ENCODE data around the gene DENND1C.

Gene DENND1C

DNA sequence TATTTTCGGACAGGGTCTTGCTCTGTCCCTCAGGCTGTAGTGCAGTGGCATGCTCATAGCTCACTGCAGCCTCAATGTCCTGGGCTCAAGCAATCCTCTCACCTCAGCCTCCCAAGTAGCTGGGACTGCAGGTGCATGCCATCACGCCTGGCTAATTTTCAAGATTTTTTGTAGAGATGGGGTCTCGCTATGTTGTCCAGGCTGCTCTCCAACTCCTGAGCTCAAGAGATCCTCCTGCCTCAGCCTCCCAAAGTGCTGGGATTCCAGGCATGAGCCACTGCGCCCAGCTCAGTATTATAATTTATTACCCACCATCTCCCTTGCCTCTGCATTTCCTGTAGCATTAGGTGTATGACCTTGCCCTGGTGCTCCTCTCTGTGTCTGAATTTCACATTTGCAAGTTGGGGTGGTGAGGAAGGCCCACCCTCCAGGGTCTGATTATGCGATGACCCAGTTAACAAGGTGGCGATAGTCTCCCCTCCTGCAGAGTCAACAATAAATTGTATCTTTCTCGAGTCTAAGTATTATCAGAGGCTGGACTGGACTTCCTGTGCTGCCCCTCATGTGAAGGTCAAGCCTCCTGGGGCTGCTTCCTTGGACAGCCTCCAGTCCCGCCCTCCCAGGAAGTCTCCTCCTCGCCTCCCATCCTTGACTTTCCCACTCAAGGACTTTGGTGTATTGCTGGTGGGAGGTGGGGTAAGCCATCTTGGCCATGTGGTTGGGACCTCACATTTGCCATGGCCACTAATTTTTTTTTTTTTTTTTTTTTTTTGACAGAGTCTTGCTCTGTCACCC lies 22.0 kb upstream of the DENND1C start:
- TF ChIP-seq, protein P1, sequence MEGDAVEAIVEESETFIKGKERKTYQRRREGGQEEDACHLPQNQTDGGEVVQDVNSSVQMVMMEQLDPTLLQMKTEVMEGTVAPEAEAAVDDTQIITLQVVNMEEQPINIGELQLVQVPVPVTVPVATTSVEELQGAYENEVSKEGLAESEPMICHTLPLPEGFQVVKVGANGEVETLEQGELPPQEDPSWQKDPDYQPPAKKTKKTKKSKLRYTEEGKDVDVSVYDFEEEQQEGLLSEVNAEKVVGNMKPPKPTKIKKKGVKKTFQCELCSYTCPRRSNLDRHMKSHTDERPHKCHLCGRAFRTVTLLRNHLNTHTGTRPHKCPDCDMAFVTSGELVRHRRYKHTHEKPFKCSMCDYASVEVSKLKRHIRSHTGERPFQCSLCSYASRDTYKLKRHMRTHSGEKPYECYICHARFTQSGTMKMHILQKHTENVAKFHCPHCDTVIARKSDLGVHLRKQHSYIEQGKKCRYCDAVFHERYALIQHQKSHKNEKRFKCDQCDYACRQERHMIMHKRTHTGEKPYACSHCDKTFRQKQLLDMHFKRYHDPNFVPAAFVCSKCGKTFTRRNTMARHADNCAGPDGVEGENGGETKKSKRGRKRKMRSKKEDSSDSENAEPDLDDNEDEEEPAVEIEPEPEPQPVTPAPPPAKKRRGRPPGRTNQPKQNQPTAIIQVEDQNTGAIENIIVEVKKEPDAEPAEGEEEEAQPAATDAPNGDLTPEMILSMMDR (conservative IDR thresholded peaks at IDR 0.05; ENCODE audit: low read length): no peak
- TF ChIP-seq EZH2phosphoT487 (IDR thresholded peaks at IDR 0.05; ENCODE audit: borderline replicate concordance): no peak
- Histone ChIP-seq H3K79me2 (ENCODE audit: insufficient read depth, low read length) (no peaks in the 10 kb centered on the region), H3K4me3 (ENCODE audit: low read length, poor library complexity, severe bottlenecking) (no peak overlapping the region), H3K9me2 (replicated peaks; ENCODE audit: low read depth, low read length) (no peaks in the 10 kb centered on the region), H3K9ac (ENCODE audit: low read depth, low read length, poor library complexity, severe bottlenecking) (no peak overlapping the region), H3F3A (ENCODE audit: low read depth) (no peaks in the 10 kb centered on the region), H2AFZ (ENCODE audit: low read length) (peak overlapping the region; percentile 27; the same call in 1 of the 2 replicates), H3K27me3 (ENCODE audit: insufficient read depth, low read length, poor library complexity, severe bottlenecking) (no peaks in the 10 kb centered on the region), H3K4me1 (ENCODE audit: insufficient read depth, low read length, poor library complexity, severe bottlenecking) (peaks cover 9% of the 10 kb centered on the region), H4K20me1 (ENCODE audit: insufficient read depth, low read length, poor library complexity, severe bottlenecking) (no peaks in the 10 kb centered on the region), H3K4me2 (ENCODE audit: low read depth, low read length, poor library complexity, severe bottlenecking) (no peak overlapping the region), H3K9me3 (ENCODE audit: insufficient read depth, low read depth, low read length) (no peaks in the 10 kb centered on the region), H3K36me3 (ENCODE audit: insufficient read depth, low read length) (no peaks in the 10 kb centered on the region)

DNA sequence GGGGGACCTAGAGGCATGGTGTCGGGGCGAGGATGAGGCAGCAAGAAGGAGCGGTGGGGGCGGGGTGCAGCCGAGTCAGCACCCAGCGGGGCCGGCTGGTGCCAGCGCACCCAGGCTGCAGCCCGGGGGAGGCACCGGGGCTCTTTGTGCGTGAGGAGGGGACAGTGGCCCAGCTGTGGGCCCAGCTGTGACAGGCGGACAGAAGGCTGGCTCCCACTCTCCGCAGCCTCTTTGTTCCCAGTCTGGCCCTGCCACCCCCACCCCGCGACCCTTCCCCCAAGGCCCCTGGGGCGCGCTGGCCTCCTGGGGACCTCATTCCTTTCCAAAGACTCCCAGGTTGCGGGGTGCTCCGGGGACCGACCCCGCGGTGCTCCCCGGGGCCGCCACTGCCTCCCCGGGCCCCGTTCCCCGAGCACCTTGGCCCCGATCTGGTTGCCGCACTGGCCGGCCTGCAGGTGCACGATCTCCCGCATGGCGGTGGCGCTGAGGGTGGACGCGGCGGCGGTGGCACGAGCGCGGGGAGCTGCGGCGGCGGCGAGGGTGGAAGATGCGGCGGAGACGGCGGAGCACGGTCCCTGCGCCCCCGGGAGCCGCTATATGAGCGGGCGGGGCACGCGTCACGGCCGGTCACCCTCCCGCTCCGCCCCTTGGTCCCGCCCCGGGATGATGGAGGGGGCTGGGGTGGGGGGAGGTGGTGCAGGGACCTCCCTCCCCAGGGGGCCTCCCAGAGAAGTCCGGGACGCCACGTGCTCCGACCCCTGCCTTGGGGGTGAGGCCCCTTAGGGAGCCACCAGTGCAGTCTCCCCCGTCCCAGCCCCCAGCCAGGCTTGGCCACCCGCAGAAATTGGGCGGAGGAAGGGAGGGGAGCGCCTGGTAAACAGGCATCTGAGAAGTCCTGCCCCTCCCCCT lies 20.4 kb upstream of the DENND1C start, which contains the start of gene TUBB4A:
Gene TUBB4A, minus strand, starts transcription at position 570 of the 909 bp plus-strand sequence. Its CDS starts 97 bp downstream, at position 473.
- peak within 1 kb of the TSS; percentile 70 for H3K4me2 ChIP-seq (ENCODE audit: low read depth, low read length, poor library complexity, severe bottlenecking)
- no peaks in the 10 kb centered on the region for H3K27me3 ChIP-seq (ENCODE audit: insufficient read depth, low read length, poor library complexity, severe bottlenecking)
- TF ChIP-seq, protein P1 (conservative IDR thresholded peaks at IDR 0.05; ENCODE audit: low read length): no peak
- TF ChIP-seq EZH2phosphoT487 (IDR thresholded peaks at IDR 0.05; ENCODE audit: borderline replicate concordance): no peak
- H3K4me1 ChIP-seq (ENCODE audit: insufficient read depth, low read length, poor library complexity, severe bottlenecking): peaks cover 9% of the 10 kb centered on the region
- H3K9ac ChIP-seq (ENCODE audit: low read depth, low read length, poor library complexity, severe bottlenecking): peak within 1 kb of the TSS; percentile 50
- no peaks in the 10 kb centered on the region for H3K36me3 ChIP-seq (ENCODE audit: insufficient read depth, low read length)
- H3K4me3 ChIP-seq (ENCODE audit: low read length, poor library complexity, severe bottlenecking): peak within 1 kb of the TSS; percentile 71
- H2AFZ ChIP-seq (ENCODE audit: low read length): peak within 1 kb of the TSS; percentile 88
- no peaks in the 10 kb centered on the region for H4K20me1 ChIP-seq (ENCODE audit: insufficient read depth, low read length, poor library complexity, severe bottlenecking)
- no peaks in the 10 kb centered on the region for H3K79me2 ChIP-seq (ENCODE audit: insufficient read depth, low read length)
- no peaks in the 10 kb centered on the region for H3K9me3 ChIP-seq (ENCODE audit: insufficient read depth, low read depth, low read length)
- no peaks in the 10 kb centered on the region for H3K9me2 ChIP-seq (replicated peaks; ENCODE audit: low read depth, low read length)
- H3F3A ChIP-seq (ENCODE audit: low read depth): no peaks in the 10 kb centered on the region

DNA sequence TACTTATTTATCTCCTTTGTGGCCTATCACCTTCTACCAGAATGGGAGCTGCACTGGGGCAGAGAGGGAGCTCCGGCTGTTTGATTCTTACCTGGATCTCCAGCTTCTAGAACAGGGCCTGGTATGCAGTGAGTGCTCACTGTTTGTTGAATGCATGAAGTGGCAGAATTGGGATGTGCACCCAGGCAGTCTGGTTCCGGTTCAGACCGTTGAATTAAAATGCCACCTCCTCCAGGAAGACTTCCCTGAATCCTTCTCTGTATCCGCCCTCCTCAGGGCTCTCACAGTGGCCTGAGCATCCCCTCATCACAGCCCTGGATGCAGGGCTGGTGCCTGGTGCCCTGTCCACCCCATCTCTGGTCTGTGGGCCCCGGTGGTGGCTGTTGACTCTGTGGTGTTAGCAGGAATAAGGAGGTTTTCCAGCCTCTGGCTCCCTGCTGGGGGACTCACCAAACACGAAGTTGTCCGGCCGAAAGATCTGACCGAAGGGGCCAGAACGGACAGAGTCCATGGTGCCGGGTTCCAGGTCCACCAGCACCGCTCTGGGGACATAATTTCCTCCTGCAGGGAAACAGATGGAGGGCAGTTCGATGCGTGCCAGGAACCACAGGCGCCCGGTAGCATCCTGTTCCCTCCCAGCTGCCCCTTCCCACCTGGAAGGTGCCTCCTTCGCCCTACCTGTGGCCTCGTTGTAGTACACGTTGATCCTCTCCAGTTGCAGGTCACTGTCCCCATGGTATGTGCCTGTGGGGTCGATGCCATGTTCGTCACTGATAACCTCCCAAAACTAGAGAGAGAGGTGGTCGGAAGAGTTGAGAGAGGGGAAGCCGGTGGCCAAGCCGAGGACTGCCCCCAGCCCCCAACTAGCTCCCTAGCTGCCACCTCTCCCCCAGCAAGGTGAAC lies 19.5 kb upstream of the DENND1C start:
- Histone ChIP-seq H3K9ac (ENCODE audit: low read depth, low read length, poor library complexity, severe bottlenecking) (no peak overlapping the region), H3K4me1 (ENCODE audit: insufficient read depth, low read length, poor library complexity, severe bottlenecking) (peaks cover 9% of the 10 kb centered on the region), H3K36me3 (ENCODE audit: insufficient read depth, low read length) (no peaks in the 10 kb centered on the region), H3K9me2 (replicated peaks; ENCODE audit: low read depth, low read length) (no peaks in the 10 kb centered on the region), H3K79me2 (ENCODE audit: insufficient read depth, low read length) (no peaks in the 10 kb centered on the region), H3K4me3 (ENCODE audit: low read length, poor library complexity, severe bottlenecking) (peak overlapping the region; percentile 71), H3K9me3 (ENCODE audit: insufficient read depth, low read depth, low read length) (no peaks in the 10 kb centered on the region), H3F3A (ENCODE audit: low read depth) (no peaks in the 10 kb centered on the region), H4K20me1 (ENCODE audit: insufficient read depth, low read length, poor library complexity, severe bottlenecking) (no peaks in the 10 kb centered on the region), H2AFZ (ENCODE audit: low read length) (no peak overlapping the region), H3K27me3 (ENCODE audit: insufficient read depth, low read length, poor library complexity, severe bottlenecking) (no peaks in the 10 kb centered on the region), H3K4me2 (ENCODE audit: low read depth, low read length, poor library complexity, severe bottlenecking) (peak overlapping the region; percentile 70)
- TF ChIP-seq, protein P1 (conservative IDR thresholded peaks at IDR 0.05; ENCODE audit: low read length): no peak
- no peak for TF ChIP-seq EZH2phosphoT487 (IDR thresholded peaks at IDR 0.05; ENCODE audit: borderline replicate concordance)

All from Loucy (cell line).